ENCODE results near the gene GNG7.

DNA sequence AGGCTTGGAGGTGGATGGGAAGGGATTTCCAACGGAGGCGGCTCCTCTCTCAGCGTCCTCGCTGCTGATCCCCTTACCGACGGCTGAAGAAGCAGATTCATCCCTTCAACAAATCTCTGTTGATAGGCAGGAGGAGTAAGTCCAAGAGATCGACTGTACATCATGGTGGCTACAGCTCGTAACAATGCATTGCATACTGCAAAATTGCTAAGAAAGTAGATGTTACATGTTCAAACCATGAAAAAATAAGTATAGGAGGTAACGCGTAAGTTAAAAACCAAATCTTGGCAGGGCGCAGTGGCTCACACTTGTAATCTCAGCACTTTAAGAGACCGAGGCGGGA lies 37.8 kb upstream of the GNG7 start:
- TF ChIP-seq, protein P1, sequence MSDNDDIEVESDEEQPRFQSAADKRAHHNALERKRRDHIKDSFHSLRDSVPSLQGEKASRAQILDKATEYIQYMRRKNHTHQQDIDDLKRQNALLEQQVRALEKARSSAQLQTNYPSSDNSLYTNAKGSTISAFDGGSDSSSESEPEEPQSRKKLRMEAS (CRISPR knock-in tag; IDR thresholded peaks at IDR 0.05): no peak
- TF ChIP-seq JUN (CRISPR knock-in tag; IDR thresholded peaks at IDR 0.05) (no peak), ZNF423 (CRISPR knock-in tag; IDR thresholded peaks at IDR 0.05) (no peak), CREB1 (CRISPR knock-in tag; IDR thresholded peaks at IDR 0.05) (no peak), ZBTB21 (CRISPR knock-in tag; IDR thresholded peaks at IDR 0.05; ENCODE audit: borderline replicate concordance) (no peak), TCF7 (CRISPR knock-in tag; IDR thresholded peaks at IDR 0.05; ENCODE audit: low read depth) (no peak)
- TF ChIP-seq, protein P2, sequence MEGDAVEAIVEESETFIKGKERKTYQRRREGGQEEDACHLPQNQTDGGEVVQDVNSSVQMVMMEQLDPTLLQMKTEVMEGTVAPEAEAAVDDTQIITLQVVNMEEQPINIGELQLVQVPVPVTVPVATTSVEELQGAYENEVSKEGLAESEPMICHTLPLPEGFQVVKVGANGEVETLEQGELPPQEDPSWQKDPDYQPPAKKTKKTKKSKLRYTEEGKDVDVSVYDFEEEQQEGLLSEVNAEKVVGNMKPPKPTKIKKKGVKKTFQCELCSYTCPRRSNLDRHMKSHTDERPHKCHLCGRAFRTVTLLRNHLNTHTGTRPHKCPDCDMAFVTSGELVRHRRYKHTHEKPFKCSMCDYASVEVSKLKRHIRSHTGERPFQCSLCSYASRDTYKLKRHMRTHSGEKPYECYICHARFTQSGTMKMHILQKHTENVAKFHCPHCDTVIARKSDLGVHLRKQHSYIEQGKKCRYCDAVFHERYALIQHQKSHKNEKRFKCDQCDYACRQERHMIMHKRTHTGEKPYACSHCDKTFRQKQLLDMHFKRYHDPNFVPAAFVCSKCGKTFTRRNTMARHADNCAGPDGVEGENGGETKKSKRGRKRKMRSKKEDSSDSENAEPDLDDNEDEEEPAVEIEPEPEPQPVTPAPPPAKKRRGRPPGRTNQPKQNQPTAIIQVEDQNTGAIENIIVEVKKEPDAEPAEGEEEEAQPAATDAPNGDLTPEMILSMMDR (IDR thresholded peaks at IDR 0.05): no peak
- TF ChIP-seq, protein P3, sequence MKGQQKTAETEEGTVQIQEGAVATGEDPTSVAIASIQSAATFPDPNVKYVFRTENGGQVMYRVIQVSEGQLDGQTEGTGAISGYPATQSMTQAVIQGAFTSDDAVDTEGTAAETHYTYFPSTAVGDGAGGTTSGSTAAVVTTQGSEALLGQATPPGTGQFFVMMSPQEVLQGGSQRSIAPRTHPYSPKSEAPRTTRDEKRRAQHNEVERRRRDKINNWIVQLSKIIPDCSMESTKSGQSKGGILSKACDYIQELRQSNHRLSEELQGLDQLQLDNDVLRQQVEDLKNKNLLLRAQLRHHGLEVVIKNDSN (CRISPR knock-in tag; IDR thresholded peaks at IDR 0.05): no peak
- TF ChIP-seq, protein P4, sequence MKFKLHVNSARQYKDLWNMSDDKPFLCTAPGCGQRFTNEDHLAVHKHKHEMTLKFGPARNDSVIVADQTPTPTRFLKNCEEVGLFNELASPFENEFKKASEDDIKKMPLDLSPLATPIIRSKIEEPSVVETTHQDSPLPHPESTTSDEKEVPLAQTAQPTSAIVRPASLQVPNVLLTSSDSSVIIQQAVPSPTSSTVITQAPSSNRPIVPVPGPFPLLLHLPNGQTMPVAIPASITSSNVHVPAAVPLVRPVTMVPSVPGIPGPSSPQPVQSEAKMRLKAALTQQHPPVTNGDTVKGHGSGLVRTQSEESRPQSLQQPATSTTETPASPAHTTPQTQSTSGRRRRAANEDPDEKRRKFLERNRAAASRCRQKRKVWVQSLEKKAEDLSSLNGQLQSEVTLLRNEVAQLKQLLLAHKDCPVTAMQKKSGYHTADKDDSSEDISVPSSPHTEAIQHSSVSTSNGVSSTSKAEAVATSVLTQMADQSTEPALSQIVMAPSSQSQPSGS (CRISPR knock-in tag; IDR thresholded peaks at IDR 0.05; ENCODE audit: borderline replicate concordance, low read depth): no peak
- TF ChIP-seq, protein P5, sequence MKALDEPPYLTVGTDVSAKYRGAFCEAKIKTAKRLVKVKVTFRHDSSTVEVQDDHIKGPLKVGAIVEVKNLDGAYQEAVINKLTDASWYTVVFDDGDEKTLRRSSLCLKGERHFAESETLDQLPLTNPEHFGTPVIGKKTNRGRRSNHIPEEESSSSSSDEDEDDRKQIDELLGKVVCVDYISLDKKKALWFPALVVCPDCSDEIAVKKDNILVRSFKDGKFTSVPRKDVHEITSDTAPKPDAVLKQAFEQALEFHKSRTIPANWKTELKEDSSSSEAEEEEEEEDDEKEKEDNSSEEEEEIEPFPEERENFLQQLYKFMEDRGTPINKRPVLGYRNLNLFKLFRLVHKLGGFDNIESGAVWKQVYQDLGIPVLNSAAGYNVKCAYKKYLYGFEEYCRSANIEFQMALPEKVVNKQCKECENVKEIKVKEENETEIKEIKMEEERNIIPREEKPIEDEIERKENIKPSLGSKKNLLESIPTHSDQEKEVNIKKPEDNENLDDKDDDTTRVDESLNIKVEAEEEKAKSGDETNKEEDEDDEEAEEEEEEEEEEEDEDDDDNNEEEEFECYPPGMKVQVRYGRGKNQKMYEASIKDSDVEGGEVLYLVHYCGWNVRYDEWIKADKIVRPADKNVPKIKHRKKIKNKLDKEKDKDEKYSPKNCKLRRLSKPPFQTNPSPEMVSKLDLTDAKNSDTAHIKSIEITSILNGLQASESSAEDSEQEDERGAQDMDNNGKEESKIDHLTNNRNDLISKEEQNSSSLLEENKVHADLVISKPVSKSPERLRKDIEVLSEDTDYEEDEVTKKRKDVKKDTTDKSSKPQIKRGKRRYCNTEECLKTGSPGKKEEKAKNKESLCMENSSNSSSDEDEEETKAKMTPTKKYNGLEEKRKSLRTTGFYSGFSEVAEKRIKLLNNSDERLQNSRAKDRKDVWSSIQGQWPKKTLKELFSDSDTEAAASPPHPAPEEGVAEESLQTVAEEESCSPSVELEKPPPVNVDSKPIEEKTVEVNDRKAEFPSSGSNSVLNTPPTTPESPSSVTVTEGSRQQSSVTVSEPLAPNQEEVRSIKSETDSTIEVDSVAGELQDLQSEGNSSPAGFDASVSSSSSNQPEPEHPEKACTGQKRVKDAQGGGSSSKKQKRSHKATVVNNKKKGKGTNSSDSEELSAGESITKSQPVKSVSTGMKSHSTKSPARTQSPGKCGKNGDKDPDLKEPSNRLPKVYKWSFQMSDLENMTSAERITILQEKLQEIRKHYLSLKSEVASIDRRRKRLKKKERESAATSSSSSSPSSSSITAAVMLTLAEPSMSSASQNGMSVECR (CRISPR knock-in tag; IDR thresholded peaks at IDR 0.05; ENCODE audit: borderline replicate concordance): no peak

All from WTC11 (cell line).